Measurements from ENCODE around the gene FES. TPM values are rescaled to one million over a fixed set of nuclear protein-coding genes. Genes with fewer than 3 reads are reported as not detected.

FES gene
- total RNA-seq, 3 donors from 2014 or later (not counting 1 experiment from before 2014, with no cell fraction given), result 35.8 to 70.3 (median 52.5) TPM

GRCh38 chr15:90939756-90940155 lies 55.5 kb downstream of the FES start:
- H3K4me1 Mint-ChIP-seq, result peaks cover 15 to 20% of the 10 kb centered on the region in 2 donors
- Histone ChIP-seq H3K27me3 (ENCODE audit: control insufficient read depth, insufficient read depth, low read length) (no peaks in the 10 kb centered on the region), H3K27ac (ENCODE audit: low read length) (no peak overlapping the region), H3K4me3 (ENCODE audit: low read length) (no peak overlapping the region), H3K4me1 (ENCODE audit: control insufficient read depth, insufficient read depth, low read length) (peaks cover 15% of the 10 kb centered on the region), H3K36me3 (ENCODE audit: control insufficient read depth, insufficient read depth, low read length) (peaks cover 52% of the 10 kb centered on the region), H3K9me3 (ENCODE audit: control insufficient read depth, insufficient read depth, low read length) (no peaks in the 10 kb centered on the region)
- no peaks in the 10 kb centered on the region for H3K9me3 Mint-ChIP-seq
- 91% methylated on average over 7 of the region's 7 CpGs for WGBS (ENCODE audit: insufficient coverage)
- TF ChIP-seq CTCF (IDR thresholded peaks at IDR 0.05), result no peak
- no peak overlapping the region for H3K27ac Mint-ChIP-seq
- no peaks in the 10 kb centered on the region for H3K36me3 Mint-ChIP-seq
- no peaks in the 10 kb centered on the region for H3K27me3 Mint-ChIP-seq (ENCODE audit: low read depth in 2 of 2)
- ATAC-seq, result no peak
- intact Hi-C loops (cut with micrococcal nuclease), result no loop called here
- no peak for DNase-seq
- H3K4me3 Mint-ChIP-seq, result no peak overlapping the region

- no peak for DNase-seq
- no peak overlapping the region for H3K4me3 Mint-ChIP-seq
- intact Hi-C loops (cut with micrococcal nuclease), result no loop called here
- WGBS (ENCODE audit: insufficient coverage), result 97% methylated on average over 4 of the region's 4 CpGs
- Histone ChIP-seq H3K27me3 (ENCODE audit: control insufficient read depth, insufficient read depth, low read length) (no peaks in the 10 kb centered on the region), H3K36me3 (ENCODE audit: control insufficient read depth, insufficient read depth, low read length) (peaks cover 57% of the 10 kb centered on the region), H3K4me3 (ENCODE audit: low read length) (no peak overlapping the region), H3K27ac (ENCODE audit: low read length) (no peak overlapping the region), H3K9me3 (ENCODE audit: control insufficient read depth, insufficient read depth, low read length) (no peaks in the 10 kb centered on the region), H3K4me1 (ENCODE audit: control insufficient read depth, insufficient read depth, low read length) (peaks cover 5% of the 10 kb centered on the region)
- H3K4me1 Mint-ChIP-seq, result peaks cover 9 to 10% of the 10 kb centered on the region in 2 donors
- no peaks in the 10 kb centered on the region for H3K27me3 Mint-ChIP-seq (ENCODE audit: low read depth in 2 of 2)
- TF ChIP-seq CTCF (IDR thresholded peaks at IDR 0.05), result no peak
- no peak overlapping the region for H3K27ac Mint-ChIP-seq
- no peaks in the 10 kb centered on the region for H3K36me3 Mint-ChIP-seq
- ATAC-seq, result no peak
- no peaks in the 10 kb centered on the region for H3K9me3 Mint-ChIP-seq
These were observed 56.7 kb downstream of the FES start for GRCh38 chr15:90941038-90941437.

- Histone ChIP-seq H3K27ac (ENCODE audit: low read length) (no peak overlapping the region), H3K4me3 (ENCODE audit: low read length) (no peak overlapping the region), H3K4me1 (ENCODE audit: control insufficient read depth, insufficient read depth, low read length) (no peaks in the 10 kb centered on the region), H3K27me3 (ENCODE audit: control insufficient read depth, insufficient read depth, low read length) (no peaks in the 10 kb centered on the region), H3K36me3 (ENCODE audit: control insufficient read depth, insufficient read depth, low read length) (peaks cover 72% of the 10 kb centered on the region), H3K9me3 (ENCODE audit: control insufficient read depth, insufficient read depth, low read length) (no peaks in the 10 kb centered on the region)
- no peaks in the 10 kb centered on the region for H3K27me3 Mint-ChIP-seq (ENCODE audit: low read depth in 2 of 2)
- 94% methylated on average over 12 of the region's 12 CpGs for WGBS (ENCODE audit: insufficient coverage)
- no peaks in the 10 kb centered on the region for H3K36me3 Mint-ChIP-seq
- H3K4me3 Mint-ChIP-seq, result no peak overlapping the region
- no peak for DNase-seq
- no peaks in the 10 kb centered on the region for H3K9me3 Mint-ChIP-seq
- no peak for TF ChIP-seq CTCF (IDR thresholded peaks at IDR 0.05)
- H3K27ac Mint-ChIP-seq, result no peak overlapping the region
- no peaks in the 10 kb centered on the region for H3K4me1 Mint-ChIP-seq
- ATAC-seq, result no peak
- intact Hi-C loops (cut with micrococcal nuclease), result no loop called here
These were observed 58.2 kb downstream of the FES start for GRCh38 chr15:90942354-90943120.

- no peaks in the 10 kb centered on the region for H3K27me3 ChIP-seq (ENCODE audit: control insufficient read depth, insufficient read depth, low read length)
- no peak for ATAC-seq
- no peaks in the 10 kb centered on the region for H3K9me3 Mint-ChIP-seq
- peaks cover 81% of the 10 kb centered on the region for H3K36me3 ChIP-seq (ENCODE audit: control insufficient read depth, insufficient read depth, low read length)
- H3K9me3 ChIP-seq (ENCODE audit: control insufficient read depth, insufficient read depth, low read length), result no peaks in the 10 kb centered on the region
- WGBS (ENCODE audit: insufficient coverage), result 87% methylated on average over 7 of the region's 7 CpGs
- no peaks in the 10 kb centered on the region for H3K4me1 ChIP-seq (ENCODE audit: control insufficient read depth, insufficient read depth, low read length)
- no peak for TF ChIP-seq CTCF (IDR thresholded peaks at IDR 0.05)
- no peak overlapping the region for H3K4me3 Mint-ChIP-seq
- no peak for DNase-seq
- intact Hi-C loops (cut with micrococcal nuclease), result no loop called here
- H3K36me3 Mint-ChIP-seq, result no peaks in the 10 kb centered on the region
- H3K4me3 ChIP-seq (ENCODE audit: low read length), result no peak overlapping the region
- no peak overlapping the region for H3K27ac ChIP-seq (ENCODE audit: low read length)
- no peaks in the 10 kb centered on the region for H3K4me1 Mint-ChIP-seq
- no peaks in the 10 kb centered on the region for H3K27me3 Mint-ChIP-seq (ENCODE audit: low read depth in 2 of 2)
- H3K27ac Mint-ChIP-seq, result no peak overlapping the region
These were observed 60.8 kb downstream of the FES start for GRCh38 chr15:90945091-90945490.
